LNCAP (cell line): ENCODE results near the gene LMBR1.

Experiments used
- TF ChIP-seq, protein P1 (sequence below): fragments of 450-650 bp; IDR thresholded peaks from 2 replicates; pipeline ENCODE4 v1.5.1; 2017; ENCODE audit warnings: mild to moderate bottlenecking

The LMBR1 gene

DNA sequence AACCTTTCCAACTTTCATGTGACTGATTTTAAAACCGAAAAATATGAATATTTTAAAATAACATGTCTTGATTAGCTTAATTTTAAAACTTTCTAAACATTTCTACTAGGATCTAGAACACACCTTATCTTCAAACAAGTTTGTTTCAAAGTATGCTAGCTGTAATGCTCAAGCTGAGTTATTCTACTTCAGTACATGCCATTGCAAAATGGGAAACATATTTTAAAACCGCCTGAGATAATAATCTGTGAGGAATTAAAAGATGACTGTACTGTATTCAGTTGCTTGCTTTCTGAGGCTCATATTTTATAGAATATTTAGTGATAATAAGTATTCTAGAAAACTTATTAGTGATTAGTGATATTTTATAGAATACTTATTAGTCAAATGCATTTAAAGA is 99.6 kb downstream of the LMBR1 start:
- TF ChIP-seq, protein P1, sequence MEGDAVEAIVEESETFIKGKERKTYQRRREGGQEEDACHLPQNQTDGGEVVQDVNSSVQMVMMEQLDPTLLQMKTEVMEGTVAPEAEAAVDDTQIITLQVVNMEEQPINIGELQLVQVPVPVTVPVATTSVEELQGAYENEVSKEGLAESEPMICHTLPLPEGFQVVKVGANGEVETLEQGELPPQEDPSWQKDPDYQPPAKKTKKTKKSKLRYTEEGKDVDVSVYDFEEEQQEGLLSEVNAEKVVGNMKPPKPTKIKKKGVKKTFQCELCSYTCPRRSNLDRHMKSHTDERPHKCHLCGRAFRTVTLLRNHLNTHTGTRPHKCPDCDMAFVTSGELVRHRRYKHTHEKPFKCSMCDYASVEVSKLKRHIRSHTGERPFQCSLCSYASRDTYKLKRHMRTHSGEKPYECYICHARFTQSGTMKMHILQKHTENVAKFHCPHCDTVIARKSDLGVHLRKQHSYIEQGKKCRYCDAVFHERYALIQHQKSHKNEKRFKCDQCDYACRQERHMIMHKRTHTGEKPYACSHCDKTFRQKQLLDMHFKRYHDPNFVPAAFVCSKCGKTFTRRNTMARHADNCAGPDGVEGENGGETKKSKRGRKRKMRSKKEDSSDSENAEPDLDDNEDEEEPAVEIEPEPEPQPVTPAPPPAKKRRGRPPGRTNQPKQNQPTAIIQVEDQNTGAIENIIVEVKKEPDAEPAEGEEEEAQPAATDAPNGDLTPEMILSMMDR: no peak

DNA sequence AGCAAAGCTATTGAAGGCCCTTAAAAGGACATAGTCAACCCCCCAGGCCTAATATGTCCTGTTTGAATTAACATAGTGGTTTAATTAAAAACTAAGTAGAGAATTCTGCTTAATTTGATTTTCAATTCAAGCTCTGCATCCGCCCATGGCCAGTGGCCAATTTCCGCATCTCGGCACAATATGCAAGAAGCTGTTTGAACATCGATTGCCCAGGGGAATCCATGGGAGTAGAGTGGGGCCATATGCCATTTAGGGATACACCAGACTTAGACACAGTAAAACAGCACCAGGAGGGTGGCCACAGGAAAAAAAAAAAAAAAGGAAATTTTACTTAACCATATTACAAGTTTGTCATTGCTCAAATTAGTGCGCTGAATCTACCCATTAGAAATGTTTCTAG is 100.4 kb downstream of the LMBR1 start:
- TF ChIP-seq, protein P1: no peak

- TF ChIP-seq, protein P1: no peak
Measured at GRCh38 chr7:156791241-156791640, 101.7 kb downstream of the LMBR1 start.

- TF ChIP-seq, protein P1: no peak
Measured at GRCh38 chr7:156790264-156790663, 102.7 kb downstream of the LMBR1 start.

DNA sequence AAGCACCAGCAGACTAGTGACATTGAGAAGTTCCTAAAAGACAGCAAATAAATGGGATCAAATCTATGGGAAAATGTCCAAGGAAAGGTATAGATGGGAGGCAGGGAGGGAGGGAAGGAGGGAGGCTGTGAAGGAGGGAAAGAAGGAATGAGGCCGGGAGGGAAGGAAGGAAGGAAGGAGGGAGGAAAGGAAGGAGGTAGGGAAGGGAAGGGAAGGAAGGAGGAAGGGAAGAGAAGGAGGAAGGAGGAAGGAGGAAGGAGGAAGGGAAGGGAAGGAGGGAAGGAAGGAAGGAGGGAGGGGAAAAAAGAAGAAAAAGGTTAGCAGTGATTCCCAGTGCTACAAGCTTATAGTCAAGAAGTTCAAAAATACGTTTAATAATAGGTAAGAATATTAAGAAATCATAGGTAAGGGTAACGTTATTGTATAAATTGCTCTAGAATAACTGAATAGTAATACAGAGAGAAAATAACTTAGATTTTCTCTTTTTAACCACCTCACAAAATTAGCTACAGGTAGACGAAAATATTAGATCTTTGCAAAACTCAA is 106.9 kb downstream of the LMBR1 start:
- TF ChIP-seq, protein P1: no peak

GRCh38 chr7:156783864-156784263 is 109.1 kb downstream of the LMBR1 start:
- TF ChIP-seq, protein P1: no peak

- TF ChIP-seq, protein P1: no peak
Measured at GRCh38 chr7:156781972-156782371, 111.0 kb downstream of the LMBR1 start.
